Effector memory CD4-positive, alpha-beta T cell (primary cell): Measurements from ENCODE around the gene CYP19A1.
"Not testable (repeated sequence)": the region's sequence is repeated elsewhere in the genome, so short reads cannot be mapped to it uniquely, and the experiment has no call there.

Experiments
- DNase-seq, 3 donors: peaks; one replicate each; pipeline ENCODE4 v3.0.0-alpha.2; 2020
- H3K27ac ChIP-seq: 2 replicates; pipeline ENCODE4 v1.7.0; 2013; ENCODE audit warnings: mild to moderate bottlenecking, low read length, moderate library complexity; ENCODE audit not compliant: insufficient read depth, poor library complexity, severe bottlenecking
- H3K27me3 ChIP-seq: replicated peaks from 2 replicates; pipeline ENCODE4 v1.7.0; 2013; ENCODE audit warnings: mild to moderate bottlenecking, low read length; ENCODE audit not compliant: insufficient read depth, control insufficient read depth, poor library complexity, severe bottlenecking
- H3K36me3 ChIP-seq: 2 replicates; pipeline ENCODE4 v1.7.0; 2013; ENCODE audit warnings: mild to moderate bottlenecking, low read length, moderate library complexity; ENCODE audit not compliant: control insufficient read depth, insufficient read depth
- H3K4me1 ChIP-seq: 2 replicates; pipeline ENCODE4 v1.7.0; 2013; ENCODE audit warnings: low read length, mild to moderate bottlenecking; ENCODE audit not compliant: control insufficient read depth, insufficient read depth, poor library complexity, severe bottlenecking
- H3K4me3 ChIP-seq: 2 replicates; pipeline ENCODE4 v1.7.0; 2013; ENCODE audit warnings: low read length, low read depth, mild to moderate bottlenecking; ENCODE audit not compliant: insufficient read depth, poor library complexity, severe bottlenecking
- H3K9me3 ChIP-seq: 2 replicates; pipeline ENCODE4 v1.7.0; 2013; ENCODE audit warnings: mild to moderate bottlenecking, low read length, moderate library complexity; ENCODE audit not compliant: control insufficient read depth

Gene CYP19A1

DNA sequence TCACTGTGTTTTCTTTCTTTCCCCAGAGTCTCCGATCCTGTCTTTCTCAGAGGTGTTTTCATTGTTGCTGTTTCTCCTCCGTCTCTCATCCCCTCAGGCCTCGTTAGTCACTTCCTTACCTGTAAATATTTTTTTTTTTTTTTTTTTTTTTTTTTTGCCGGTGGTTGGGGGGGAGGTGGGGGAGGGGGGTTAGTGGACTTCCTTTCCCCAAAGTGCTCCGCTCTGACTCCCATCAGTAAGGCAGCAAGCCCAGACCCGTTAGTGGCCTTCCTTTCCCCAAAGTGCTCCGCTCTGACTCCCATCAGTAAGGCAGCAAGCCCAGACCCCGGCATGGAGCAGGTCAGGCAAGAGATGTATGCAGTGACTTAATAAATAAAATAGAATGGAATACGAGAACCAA lies 146.6 kb downstream of the CYP19A1 start:
- Histone ChIP-seq H3K4me3 (no peak overlapping the region), H3K27ac (no peak overlapping the region), H3K36me3 (no peaks in the 10 kb centered on the region), H3K9me3 (no peaks in the 10 kb centered on the region), H3K27me3 (peaks cover 8% of the 10 kb centered on the region), H3K4me1 (no peaks in the 10 kb centered on the region)
- DNase-seq: no peak

DNA sequence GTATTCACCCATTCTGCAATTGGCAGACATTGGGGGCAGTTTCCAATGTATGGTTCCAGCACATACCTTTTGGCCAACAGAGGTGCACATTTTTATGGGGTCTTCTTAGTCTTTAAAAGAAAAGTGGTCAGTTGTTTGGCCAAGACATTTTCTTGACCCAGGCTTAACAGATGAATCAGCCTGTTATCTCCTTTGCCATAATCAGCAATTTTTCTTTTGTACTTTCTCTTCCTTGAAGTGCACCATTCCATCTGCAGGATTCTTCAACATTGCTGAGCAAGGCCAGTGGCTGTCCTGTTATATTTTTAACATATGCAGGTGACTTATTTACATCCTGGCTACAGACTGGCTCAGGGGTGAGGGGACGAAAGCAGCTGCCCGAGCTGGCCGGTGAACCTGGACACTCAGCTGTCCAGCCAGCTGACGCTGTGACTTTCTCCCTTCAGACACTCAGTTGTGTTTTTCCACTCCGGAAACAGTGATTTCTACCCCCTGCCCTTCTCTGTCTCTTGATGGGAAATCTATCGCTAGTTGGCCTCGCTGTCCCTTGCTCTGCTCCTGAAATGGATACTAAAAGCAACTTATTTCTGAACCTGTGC lies 147.2 kb downstream of the CYP19A1 start:
- DNase-seq: no peak
- no peaks in the 10 kb centered on the region for H3K9me3 ChIP-seq
- H3K27me3 ChIP-seq: peaks cover 8% of the 10 kb centered on the region
- no peak overlapping the region for H3K27ac ChIP-seq
- H3K4me3 ChIP-seq: no peak overlapping the region
- no peaks in the 10 kb centered on the region for H3K4me1 ChIP-seq
- H3K36me3 ChIP-seq: no peaks in the 10 kb centered on the region

DNA sequence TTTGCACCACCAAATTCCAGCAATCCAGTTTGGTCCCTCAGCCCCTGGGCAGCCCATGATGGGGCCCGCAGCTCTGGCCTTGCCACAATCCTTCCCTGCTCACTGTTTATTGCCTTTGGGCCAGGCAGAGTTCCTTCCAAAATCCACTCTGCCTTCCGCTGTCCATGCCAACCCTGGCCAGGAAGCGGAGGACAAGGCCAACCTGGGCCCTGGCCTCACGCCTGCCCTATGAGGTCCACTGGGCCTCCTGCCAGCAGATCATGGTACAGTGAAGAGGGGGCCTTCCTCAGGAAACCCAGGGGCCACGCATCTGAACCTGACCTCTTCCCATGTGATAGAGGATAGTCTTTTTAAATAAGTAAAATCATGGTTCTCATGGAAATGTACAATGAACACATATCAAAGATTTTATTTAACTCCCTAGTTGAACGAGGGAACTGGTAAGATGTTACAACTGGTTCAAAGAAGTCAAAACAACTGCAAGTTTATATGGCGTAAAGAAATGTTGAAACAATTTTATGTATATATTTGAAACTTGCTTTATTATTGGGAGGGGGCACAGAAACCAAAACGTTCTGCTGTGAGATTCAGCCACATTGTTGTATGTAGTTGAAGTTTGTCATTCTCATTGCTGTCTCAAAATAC lies 147.8 kb downstream of the CYP19A1 start:
- no peak for DNase-seq
- no peaks in the 10 kb centered on the region for H3K4me1 ChIP-seq
- no peaks in the 10 kb centered on the region for H3K36me3 ChIP-seq
- peaks cover 8% of the 10 kb centered on the region for H3K27me3 ChIP-seq
- no peak overlapping the region for H3K27ac ChIP-seq
- no peak overlapping the region for H3K4me3 ChIP-seq
- H3K9me3 ChIP-seq: no peaks in the 10 kb centered on the region

DNA sequence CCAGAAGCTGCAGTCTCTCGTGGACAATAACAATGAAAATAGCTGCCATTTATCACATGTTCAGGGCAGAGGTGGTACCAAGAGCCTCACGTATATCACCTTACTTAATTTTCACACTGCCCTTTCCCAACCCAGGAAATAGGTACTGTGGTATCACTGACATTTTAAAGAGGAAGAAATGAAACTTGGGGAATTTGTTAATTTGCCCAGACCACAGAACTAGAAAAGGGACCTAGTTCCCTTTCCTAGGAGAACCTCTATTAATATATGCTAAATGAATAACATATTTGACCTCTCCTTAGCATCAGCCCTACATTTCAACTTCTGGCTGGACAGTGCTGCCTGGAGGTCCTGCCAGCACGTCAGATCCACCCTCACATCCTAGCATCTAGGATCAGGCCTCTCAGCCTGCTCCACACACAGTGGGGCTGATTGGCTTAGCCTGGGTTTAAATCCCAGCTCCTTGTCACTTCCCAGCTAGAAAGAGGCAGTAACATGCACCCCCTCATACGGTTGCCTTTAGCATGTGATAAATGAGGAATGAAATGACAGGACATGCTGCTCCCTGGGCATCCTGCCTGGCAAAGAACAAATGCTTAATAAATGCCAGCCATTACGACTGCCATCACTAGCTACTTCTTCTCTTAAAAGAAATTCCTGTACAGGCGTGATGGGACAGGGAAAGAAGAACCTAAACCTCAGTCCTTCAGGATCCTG lies 148.6 kb downstream of the CYP19A1 start:
- H3K27me3 ChIP-seq: peaks cover 8% of the 10 kb centered on the region
- no peak overlapping the region for H3K4me3 ChIP-seq
- H3K36me3 ChIP-seq: no peaks in the 10 kb centered on the region
- DNase-seq: no peak
- H3K4me1 ChIP-seq: no peaks in the 10 kb centered on the region
- H3K9me3 ChIP-seq: no peaks in the 10 kb centered on the region
- H3K27ac ChIP-seq: no peak overlapping the region

DNA sequence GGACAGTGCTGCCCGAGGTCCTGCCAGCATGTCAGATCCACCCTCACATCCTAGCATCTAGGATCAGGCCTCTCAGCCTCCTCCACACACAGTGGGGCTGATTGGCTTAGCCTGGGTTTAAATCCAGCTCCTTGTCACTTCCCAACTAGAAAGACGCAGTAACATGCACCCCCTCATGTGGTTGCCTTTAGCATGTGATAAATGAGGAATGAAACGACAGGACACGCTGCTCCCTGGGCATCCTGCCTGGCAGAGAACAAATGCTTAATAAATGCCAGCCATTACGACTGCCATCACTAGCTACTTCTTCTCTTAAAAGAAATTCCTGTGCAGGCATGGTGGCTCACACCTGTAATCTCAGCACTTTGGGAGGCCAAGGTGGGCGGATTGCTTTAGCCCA lies 149.6 kb downstream of the CYP19A1 start:
- not testable (repeated sequence) for H3K36me3 ChIP-seq, H3K27me3 ChIP-seq, H3K9me3 ChIP-seq, DNase-seq, H3K27ac ChIP-seq, H3K4me1 ChIP-seq, H3K4me3 ChIP-seq

DNA sequence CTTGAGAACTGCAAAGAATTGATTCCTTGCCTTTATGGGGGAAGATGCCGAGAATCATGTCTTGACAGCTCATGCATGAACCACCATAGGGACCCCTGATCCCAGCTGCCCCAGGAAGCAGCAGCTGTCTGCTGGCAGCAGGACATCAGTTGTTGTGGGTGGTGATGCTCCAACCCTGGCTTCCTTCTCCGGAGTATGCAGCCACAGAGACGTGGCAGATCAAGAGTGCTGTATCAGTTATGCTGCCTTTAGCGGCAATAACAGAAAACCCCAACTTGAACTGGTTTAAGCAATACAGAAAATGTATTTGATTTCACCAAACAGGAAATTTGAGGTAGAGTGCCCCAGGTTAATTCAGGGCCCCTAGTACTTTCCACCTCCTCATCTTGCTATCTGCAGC lies 151.5 kb downstream of the CYP19A1 start:
- no peak overlapping the region for H3K27ac ChIP-seq
- no peak for DNase-seq
- no peak overlapping the region for H3K4me3 ChIP-seq
- H3K36me3 ChIP-seq: no peaks in the 10 kb centered on the region
- H3K27me3 ChIP-seq: no peaks in the 10 kb centered on the region
- no peaks in the 10 kb centered on the region for H3K9me3 ChIP-seq
- H3K4me1 ChIP-seq: no peaks in the 10 kb centered on the region

DNA sequence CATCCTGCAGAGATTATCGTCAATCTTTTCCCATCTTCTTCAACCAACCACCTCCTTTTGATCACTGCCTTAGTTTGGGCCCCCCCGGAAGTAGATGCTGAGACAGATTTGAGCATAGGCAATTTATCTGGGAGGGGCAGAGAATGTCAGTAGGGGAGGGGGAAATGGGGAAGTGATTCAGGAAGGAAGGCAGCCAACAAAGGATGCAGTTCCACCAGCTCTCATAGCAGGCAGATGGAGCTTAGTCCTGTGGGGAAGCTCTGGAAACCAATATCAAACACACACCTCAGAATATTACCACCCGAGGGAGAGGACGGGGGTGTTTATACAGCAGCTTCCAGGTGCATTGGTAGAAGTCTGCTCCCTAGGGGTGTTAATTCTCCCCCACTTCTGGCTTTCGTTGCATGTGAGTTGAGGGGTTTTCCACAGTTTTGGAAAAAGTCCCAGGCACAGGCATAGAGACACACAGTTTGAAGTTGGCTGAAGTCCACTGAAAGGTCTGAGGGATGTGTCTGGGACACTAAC lies 152.2 kb downstream of the CYP19A1 start:
- H3K4me3 ChIP-seq: no peak overlapping the region
- H3K9me3 ChIP-seq: no peaks in the 10 kb centered on the region
- H3K27me3 ChIP-seq: no peaks in the 10 kb centered on the region
- no peaks in the 10 kb centered on the region for H3K4me1 ChIP-seq
- DNase-seq: no peak
- no peaks in the 10 kb centered on the region for H3K36me3 ChIP-seq
- no peak overlapping the region for H3K27ac ChIP-seq

DNA sequence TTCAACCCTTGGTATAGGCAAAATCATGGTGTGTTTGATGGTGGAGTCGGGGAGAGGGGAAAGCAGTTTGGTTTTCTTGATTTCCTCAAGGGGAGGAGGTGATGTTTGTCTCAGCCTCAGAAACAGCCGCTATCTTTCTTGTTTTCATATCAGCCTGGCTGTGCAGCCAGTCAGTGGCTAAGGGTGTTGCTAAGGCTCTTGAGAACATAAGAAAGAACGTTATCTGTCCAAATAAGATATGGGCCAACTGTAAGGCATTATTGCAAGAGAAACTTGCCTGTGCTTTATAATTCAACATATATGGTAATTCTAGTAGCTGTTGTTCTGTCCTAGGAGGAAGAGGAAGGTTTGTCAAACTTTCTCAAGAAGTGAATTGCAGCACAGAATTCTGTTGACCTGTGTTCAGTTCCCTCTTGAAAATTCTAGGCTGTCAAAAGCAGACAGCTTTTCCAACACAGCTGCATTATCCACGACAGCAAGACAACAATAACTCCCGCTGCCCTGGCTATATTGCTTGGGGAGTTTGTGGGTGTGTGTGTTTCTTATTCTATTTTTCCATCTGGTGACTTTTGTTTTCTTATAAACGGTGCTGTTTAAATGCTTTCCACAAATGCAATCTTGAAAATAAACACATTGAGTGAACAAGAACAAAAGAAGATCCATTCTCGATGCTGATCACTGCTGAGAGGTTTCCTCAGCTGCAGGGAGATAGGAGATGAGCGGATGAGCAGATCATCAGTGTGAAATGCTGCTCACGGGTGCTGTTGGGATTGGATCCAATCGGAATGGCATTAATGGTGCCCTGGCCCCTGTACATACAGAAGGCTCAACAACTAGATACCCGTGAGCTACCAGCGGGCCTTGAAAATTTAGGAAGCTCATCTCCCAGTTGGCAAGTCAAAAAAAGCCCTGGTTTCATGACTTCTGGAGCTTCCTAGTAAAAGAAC lies 152.9 kb downstream of the CYP19A1 start:
- Histone ChIP-seq H3K36me3 (no peaks in the 10 kb centered on the region), H3K4me1 (no peaks in the 10 kb centered on the region), H3K9me3 (no peaks in the 10 kb centered on the region), H3K27me3 (no peaks in the 10 kb centered on the region), H3K27ac (no peak overlapping the region), H3K4me3 (no peak overlapping the region)
- no peak for DNase-seq

DNA sequence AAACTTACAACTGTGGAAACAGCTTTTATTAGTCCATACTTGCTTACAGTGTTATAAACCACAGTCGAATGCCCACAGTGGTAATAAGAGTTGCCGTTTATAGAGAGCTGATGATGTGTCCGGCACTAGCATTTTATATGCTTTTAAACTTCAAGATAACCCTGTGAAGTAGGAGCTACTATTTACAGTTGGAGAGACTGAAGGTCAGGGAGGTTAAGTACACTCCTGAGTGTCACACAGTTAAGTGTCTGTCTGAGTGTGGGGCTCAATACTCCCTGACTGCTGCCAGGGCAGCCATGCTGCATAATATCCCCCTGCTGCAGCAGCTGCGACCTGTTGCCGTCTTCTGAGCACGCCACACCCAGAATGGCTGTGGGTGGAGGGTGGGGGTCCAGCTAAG lies 153.8 kb downstream of the CYP19A1 start:
- DNase-seq: no peak
- Histone ChIP-seq H3K36me3 (no peaks in the 10 kb centered on the region), H3K4me3 (no peak overlapping the region), H3K27me3 (no peaks in the 10 kb centered on the region), H3K27ac (no peak overlapping the region), H3K9me3 (no peaks in the 10 kb centered on the region), H3K4me1 (no peaks in the 10 kb centered on the region)
